NK-92 (cell line): Measurements from ENCODE around the gene UCP1.
"Not testable (repeated sequence)": the region's sequence is repeated elsewhere in the genome, so short reads cannot be mapped to it uniquely, and the experiment has no call there.

Experiments
- DNase-seq: peaks from one replicate; lab custom pipeline; 2025; ENCODE audit not compliant: unreplicated experiment; lab: John Stamatoyannopoulos, UW

The UCP1 gene

DNA sequence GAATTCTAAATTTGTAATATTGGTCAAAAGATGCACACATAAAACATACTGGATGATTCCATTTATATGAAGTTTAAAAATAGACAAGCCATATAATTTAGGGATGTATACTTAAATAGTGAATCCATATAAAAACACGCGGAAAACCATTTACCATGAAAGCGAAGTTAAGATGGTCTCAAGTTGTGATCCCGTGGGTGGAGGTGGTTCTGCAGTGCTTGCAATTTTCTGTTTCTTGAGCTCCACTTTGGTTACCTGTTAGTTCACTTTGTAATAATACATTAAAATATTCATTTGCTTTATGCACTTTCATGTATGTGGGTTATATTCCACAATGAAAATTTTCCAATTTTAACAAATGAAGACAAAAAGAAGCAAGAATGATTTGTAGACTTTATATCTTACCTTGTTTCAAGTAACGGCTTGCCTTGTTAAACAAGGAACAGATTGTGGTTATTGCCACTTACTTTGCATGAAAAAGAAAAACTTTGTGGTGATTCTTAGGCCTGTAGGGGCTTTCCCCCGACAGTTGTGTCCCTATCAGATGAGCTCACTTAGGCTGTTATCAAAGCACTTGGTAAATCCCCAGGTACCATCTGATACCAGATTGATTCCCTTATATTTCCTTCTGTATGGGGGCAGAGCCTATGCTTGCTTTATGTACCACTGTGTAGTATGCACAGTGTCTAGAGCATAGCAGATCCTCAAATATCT, 12.2 kb downstream of the UCP1 start:
- no peak for DNase-seq

GRCh38 chr4:140533951-140534480, 34.7 kb downstream of the UCP1 start:
- DNase-seq = no peak

DNA sequence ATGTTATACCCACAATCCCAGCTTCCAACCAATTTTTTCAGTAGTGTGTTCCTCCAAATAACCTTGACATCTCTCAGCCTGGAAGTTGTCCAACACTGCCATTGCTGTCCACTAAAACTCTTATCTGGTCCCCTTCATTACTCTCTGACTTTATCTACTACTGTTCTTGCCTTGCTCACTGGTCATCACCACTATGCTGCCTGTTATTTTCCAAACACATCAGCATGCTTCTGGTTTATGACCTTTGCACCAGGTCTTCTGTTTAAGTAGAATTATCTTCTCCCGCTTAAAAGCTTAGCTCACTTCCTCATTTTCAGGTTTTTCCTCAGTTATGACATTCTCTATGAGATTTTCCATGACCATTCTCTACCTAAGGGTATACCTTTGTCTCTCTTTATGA, 39.3 kb downstream of the UCP1 start:
- DNase-seq = no peak

- DNase-seq = peak; percentile 74
These were observed 44.7 kb downstream of the UCP1 start, which contains the start of gene ELMOD2 for GRCh38 chr4:140523857-140524742. TSS of gene ELMOD2 (plus strand) at chr4:140524168. CDS start at chr4:140525429, 1,261 bp downstream.

GRCh38 chr4:140523370-140523856, 45.3 kb downstream of the UCP1 start:
- no peak for DNase-seq

- no peak for DNase-seq
These were observed 53.3 kb downstream of the UCP1 start for GRCh38 chr4:140515423-140515822.

DNA sequence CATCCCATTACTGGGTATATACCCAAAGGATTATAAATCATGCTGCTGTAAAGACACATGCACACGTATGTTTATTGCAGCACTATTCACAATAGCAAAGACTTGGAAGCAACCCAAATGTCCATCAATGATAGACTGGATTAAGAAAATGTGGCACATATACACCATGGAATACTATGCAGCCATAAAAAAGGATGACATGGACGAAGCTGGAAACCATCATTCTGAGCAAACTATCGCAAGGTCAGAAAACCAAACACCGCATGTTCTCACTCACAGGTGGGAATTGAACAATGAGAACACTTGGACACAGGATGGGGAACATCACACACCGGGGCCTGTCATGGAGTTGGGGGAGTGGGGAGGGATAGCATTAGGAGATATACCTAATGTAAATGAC, 55.0 kb downstream of the UCP1 start:
- DNase-seq = not testable (repeated sequence)
